ENCODE measurements around the gene MINDY4.

The MINDY4 gene

DNA sequence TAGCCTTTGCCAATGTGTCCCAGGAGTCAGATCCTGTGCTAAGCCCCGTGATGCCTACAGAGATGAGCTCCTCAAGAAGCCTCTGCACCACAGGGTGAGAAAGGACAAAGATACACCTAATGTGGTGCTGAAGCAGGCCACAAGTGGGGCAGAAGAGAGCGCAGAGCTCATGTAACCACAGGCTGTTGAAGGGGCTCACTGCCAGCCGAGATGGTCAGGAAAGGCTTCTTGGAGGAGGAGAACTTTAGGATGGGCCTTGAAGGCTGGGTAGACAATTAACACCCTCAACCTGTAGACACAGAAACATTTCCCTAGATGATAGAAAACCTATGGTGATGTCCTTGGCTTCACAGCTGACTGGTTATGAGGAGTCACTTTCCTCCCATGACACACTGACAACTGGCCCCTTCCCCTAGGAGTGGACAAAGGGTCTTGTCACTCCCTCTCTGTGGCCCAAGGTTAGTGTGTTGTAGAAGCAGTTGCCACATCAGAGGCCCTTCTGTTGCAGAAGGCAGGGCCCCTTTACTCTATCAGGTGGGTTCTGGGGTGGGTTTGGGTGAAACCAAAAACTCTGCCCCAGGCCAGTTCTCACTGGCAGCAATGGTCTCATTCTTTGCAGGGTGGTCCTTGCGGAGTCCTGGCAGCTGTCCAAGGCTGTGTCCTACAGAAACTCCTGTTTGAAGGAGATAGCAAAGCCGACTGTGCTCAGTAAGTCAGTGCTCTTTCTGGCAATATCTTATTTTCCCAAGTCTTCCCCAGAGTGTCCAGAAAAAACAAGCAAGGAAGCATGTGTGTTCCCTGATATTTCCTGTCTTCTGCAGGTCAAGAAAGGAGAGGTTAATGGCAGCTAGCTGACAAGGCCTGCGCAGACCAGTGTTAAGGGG is 69.2 kb downstream of the MINDY4 start:
- no peak overlapping the region for H3K4me3 Mint-ChIP-seq
- peaks cover 11% of the 10 kb centered on the region for H3K36me3 Mint-ChIP-seq
- H3K9me3 Mint-ChIP-seq (ENCODE audit: low read depth) = no peaks in the 10 kb centered on the region
- no peak overlapping the region for H3K27ac Mint-ChIP-seq
- no peaks in the 10 kb centered on the region for H3K4me1 Mint-ChIP-seq (ENCODE audit: low read depth)
- H3K27me3 Mint-ChIP-seq = no peaks in the 10 kb centered on the region

DNA sequence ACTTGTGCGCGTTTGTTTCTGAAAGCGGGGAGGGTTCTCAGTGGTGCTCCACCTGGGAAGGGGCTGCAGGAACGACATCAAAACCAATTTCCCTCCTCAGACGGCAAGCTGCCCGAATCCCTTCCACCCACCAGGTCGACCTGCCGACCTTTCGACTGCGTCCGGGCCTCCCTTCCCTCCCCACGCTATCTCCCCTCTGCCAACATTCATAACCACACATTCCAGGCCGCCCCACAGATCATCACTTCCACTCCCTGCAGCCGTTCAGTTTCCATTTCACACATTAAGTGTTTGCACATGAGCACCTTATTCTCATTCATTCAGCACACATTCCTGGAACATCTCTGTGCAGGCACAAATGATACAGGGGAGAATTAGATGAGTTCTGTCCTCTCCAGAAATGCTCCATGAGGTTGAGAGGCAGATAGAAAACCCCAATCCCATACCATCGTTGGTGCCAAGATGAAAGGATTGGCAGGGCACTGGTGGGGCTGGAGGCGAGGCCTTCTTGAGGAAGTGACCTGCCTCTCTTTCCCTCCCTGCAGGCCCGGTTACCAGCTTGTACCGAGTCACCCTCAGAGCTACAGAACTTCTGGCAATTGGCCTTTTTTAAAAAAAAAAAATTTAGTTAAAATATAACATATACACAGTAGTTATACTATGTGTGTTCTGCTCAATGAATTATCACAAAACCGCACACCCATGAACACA is 70.0 kb downstream of the MINDY4 start:
- no peak overlapping the region for H3K4me3 Mint-ChIP-seq
- peaks cover 8% of the 10 kb centered on the region for H3K36me3 Mint-ChIP-seq
- H3K4me1 Mint-ChIP-seq (ENCODE audit: low read depth) = no peaks in the 10 kb centered on the region

DNA sequence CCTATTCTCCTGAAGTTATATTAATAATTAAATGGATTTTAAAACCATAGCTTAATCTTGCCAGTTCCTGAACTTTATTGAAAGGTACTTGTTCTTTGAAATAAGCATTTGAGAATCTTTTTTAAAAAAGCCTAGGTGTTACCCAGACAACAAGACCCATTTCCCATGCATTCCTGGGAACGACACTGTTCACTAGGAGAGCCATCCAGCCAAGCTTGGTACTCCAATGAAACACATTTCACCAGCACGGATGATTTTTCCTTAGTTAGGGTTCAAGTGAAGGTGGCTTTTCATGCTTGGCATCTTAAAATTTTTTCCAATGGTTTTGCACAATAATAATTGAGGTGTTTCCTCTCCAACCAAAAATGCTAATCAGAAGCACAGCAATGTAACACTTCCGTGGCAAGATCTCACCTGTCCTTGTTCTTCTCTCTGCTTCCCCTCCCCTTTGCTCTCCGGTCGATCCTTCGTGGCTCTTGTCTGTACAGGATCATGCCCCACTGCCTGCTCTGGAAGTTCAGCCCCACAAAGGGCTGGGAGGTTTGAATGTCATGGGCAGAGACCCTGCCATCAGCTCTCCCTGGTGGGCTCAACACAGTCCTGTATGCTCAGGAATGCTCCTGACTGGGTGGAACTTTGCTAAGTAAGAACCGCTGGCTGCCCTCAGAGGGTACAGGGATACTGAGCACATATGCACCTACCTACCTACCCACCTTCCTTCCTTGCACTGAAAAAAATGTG is 70.8 kb downstream of the MINDY4 start:
- peaks cover 2% of the 10 kb centered on the region for H3K36me3 Mint-ChIP-seq
- H3K4me3 Mint-ChIP-seq = no peak overlapping the region
- H3K27me3 Mint-ChIP-seq = no peaks in the 10 kb centered on the region
- no peaks in the 10 kb centered on the region for H3K4me1 Mint-ChIP-seq (ENCODE audit: low read depth)
- no peaks in the 10 kb centered on the region for H3K9me3 Mint-ChIP-seq (ENCODE audit: low read depth)
- no peak overlapping the region for H3K27ac Mint-ChIP-seq

More for the DNA sequence above, 70.0 kb downstream of the MINDY4 start:
- H3K27me3 Mint-ChIP-seq = no peaks in the 10 kb centered on the region
- no peaks in the 10 kb centered on the region for H3K9me3 Mint-ChIP-seq (ENCODE audit: low read depth)
- H3K27ac Mint-ChIP-seq = no peak overlapping the region

DNA sequence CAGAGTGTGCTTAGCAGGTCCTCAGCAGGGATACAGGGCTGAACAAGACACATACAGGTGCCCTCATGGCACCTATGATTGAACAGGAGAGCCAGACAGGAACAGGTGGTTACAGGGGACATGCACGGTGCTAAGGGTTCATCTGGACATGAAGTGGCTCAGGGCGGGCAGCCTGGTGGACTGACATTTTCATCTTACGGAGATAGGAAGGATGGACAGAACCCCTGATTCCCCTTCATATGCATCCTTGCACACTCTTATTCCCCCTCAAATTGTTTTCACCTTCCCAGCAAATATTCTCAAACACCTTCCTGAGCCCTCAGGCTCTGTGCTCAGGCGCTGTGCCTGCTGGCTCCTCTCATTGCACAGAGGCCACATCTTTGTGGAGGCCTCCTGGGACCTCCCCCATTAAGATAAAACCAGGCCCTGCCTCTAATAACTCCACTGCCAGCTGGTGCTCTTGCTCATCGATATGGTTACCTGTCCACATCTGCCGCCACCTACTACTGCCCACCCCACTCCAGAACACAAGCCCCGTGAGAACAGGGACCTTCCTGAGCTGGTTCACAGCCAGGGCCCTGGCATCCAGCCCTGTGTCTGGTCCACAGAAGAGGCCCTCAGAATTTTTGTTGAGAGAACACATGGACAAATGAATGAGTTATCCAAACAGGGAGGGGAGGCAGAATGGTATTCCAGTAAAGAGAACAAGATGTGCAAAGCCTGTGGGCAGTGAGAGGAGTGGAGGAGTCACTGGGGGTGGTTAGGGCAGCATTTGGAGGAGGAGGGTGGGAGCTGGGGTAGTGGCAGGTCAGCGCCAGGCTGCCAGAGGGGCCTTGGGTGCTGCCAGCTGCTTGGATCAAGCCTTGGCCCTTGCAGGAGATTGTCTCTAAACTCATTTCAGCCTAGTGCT is 71.6 kb downstream of the MINDY4 start:
- Mint-ChIP-seq H3K27me3 (no peaks in the 10 kb centered on the region), H3K4me3 (no peak overlapping the region), H3K9me3 (ENCODE audit: low read depth) (no peaks in the 10 kb centered on the region), H3K27ac (no peak overlapping the region), H3K36me3 (peaks cover 2% of the 10 kb centered on the region), H3K4me1 (ENCODE audit: low read depth) (no peaks in the 10 kb centered on the region)

DNA sequence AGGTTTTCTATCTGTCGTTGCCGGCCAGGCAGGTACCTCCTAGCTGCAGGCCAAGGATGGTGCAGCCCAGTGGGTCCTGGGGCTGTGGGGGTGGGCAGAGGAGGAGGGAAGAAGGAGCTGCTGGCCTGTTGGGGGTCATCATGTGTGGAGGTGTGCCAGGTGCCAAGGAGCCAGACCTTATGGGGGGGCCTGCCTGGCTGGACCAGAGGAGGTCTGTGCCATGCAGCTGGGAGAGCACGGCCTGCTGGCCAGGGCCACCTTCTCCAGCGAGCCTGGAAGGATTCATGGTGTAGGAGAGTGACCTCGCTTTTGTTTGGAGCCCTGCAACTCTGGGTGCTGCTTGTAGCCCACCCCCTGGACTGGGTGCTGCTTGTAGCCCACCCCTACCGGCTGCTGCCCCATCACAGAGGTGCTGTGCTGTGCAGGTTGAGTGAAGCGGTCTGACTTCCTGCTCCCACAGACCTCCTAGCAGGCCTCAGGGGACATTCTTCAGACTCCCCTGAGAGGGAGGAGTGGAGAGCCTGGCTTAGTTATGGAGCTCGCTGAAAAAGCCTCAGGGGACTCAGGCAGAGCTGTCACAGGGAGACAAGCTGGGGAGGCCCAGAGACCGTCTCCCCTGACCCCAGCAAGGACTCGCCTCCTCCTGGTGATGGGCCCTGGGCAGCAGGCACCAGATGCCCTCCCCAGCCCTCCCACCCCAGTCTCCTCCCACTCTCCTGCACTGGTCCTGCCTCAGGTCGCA is 72.7 kb downstream of the MINDY4 start:
- no peaks in the 10 kb centered on the region for H3K9me3 Mint-ChIP-seq (ENCODE audit: low read depth)
- no peak overlapping the region for H3K27ac Mint-ChIP-seq
- H3K36me3 Mint-ChIP-seq = peaks cover 2% of the 10 kb centered on the region
- no peaks in the 10 kb centered on the region for H3K4me1 Mint-ChIP-seq (ENCODE audit: low read depth)
- H3K4me3 Mint-ChIP-seq = no peak overlapping the region
- no peaks in the 10 kb centered on the region for H3K27me3 Mint-ChIP-seq

DNA sequence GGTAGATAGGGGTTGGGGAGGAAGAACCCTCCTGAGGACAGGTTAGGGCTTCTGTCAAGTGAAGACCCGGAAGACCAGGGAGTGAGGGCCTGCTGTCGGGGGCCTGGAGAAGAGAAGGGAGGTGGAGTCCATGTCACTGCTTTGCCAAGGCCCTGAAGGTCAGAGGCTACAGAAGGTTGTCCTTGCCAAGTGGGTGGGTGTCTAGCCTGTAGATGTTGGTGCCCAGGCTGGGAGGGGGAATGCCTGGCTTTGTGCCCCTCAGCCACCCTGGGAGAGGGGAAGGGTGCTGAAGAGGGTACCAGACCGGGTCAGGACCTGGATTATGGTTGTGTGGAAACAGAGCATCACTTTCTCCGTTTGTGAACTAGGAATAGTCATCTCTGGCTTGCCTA is 73.3 kb downstream of the MINDY4 start:
- no peak overlapping the region for H3K4me3 Mint-ChIP-seq
- H3K36me3 Mint-ChIP-seq = peaks cover 2% of the 10 kb centered on the region
- H3K9me3 Mint-ChIP-seq (ENCODE audit: low read depth) = no peaks in the 10 kb centered on the region
- no peak overlapping the region for H3K27ac Mint-ChIP-seq
- H3K4me1 Mint-ChIP-seq (ENCODE audit: low read depth) = no peaks in the 10 kb centered on the region
- H3K27me3 Mint-ChIP-seq = no peaks in the 10 kb centered on the region

DNA sequence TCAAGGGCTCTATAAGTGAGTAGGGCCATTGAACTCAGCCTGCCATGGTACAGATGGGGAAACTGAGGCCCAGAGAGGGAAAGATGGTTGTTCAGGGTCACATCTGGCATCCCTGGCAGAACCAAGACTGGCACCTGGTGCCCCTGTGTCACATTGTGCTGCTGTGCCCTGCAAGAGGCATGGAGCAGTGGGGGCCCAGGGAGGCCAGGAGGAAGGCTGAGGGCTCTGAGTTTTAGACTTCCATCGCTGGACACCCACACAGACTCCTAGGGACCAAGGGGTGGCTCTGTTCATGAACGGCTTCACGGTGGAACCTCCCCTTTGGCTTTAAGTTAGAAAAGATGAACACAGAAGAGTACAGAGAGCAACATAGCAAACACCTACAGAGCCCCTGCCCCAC is 73.7 kb downstream of the MINDY4 start:
- Mint-ChIP-seq H3K4me1 (ENCODE audit: low read depth) (no peaks in the 10 kb centered on the region), H3K27ac (no peak overlapping the region), H3K9me3 (ENCODE audit: low read depth) (no peaks in the 10 kb centered on the region), H3K36me3 (peaks cover 2% of the 10 kb centered on the region), H3K27me3 (no peaks in the 10 kb centered on the region), H3K4me3 (no peak overlapping the region)

DNA sequence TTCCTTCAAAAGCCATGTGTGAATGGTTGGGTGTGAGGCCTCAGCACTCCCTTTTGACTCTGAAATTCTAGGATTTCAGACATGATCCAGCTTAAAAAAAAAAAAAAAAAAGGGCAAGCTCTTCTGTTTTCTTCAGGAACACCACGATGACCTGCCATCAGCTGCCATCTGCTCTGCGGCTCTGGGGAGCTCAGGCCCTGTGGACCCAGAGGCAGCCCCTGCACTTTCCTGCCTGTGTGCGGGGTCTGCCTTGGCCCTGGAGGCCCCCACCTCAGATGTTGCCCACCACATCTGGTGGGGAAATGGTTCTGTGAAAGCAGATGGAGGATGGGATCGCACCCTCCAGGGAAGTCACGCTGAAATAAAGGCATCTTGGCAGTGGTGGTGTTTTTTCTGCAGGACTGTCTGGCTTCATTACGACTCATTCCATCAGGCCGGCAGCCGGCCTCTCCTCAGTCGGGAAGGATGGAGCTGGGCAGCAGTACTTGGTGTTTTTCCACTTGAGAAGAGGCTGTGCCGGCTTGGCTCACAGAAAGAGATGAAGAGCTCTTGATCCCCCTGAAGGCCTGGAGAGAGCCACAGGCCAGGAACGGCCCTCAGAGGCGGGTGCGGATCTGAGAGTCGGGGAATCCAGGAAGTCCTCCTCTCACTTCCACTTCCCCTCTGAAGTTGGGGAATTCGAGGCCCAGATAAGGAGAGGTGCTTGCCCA is 74.4 kb downstream of the MINDY4 start:
- H3K9me3 Mint-ChIP-seq (ENCODE audit: low read depth) = no peaks in the 10 kb centered on the region
- H3K36me3 Mint-ChIP-seq = peaks cover 2% of the 10 kb centered on the region
- no peaks in the 10 kb centered on the region for H3K4me1 Mint-ChIP-seq (ENCODE audit: low read depth)
- H3K27ac Mint-ChIP-seq = no peak overlapping the region
- no peak overlapping the region for H3K4me3 Mint-ChIP-seq
- H3K27me3 Mint-ChIP-seq = no peaks in the 10 kb centered on the region

DNA sequence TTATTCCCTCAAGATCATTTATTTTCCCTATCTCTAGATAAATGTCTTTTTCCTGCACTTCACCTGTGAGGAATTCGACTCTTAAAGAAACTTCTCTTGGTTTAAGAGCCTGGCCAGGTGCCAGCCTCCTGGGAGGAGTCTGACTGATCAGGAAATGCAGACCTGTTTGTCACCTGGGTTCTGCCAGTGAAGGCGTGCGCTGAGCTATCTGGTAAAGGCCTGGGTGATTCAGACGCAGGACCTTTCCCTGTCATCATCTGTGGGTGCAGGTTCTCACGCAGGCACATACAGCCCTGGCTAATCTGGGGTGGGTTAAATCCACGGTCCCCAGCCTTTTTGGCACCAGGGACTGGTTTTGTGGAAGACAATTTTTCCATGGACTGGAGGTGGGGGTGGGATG is 75.2 kb downstream of the MINDY4 start:
- Mint-ChIP-seq H3K27ac (no peak overlapping the region), H3K27me3 (no peaks in the 10 kb centered on the region), H3K9me3 (ENCODE audit: low read depth) (no peaks in the 10 kb centered on the region), H3K4me1 (ENCODE audit: low read depth) (no peaks in the 10 kb centered on the region), H3K4me3 (no peak overlapping the region), H3K36me3 (no peaks in the 10 kb centered on the region)

DNA sequence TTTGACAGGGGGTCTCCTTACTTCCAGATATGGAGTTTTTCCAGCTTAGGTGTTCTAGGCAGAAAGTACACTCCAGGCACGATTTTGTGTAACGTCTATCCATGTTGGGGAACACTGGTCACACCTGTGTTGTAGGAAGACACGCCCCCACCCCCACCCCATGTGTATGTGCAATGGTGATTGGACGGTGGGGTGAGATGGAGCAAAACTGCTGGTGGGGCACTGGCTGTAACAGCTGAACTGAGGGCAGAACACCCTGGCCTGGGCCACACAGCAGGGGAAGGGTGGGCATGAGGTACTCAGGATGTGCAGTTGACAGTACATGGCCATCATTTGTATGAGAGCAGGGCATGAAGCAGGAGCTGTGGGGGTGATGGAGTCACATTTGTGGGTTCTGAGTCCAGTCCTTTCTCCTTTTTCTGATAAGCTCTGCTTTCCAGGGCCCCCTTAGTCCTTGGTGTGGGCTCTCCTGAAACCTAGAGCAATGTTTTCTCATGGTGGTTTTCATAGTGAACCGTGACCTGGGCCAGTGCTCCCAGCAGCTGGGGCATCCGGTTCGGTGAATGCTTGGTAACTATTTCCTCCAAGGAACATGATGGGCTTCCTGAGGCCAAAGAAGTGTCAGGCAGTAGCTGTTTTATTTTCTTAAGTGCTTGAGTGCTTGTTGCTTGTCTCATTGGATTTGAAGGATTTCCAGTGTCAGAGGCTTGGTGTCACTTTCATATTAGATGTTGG is 77.1 kb downstream of the MINDY4 start:
- Mint-ChIP-seq H3K36me3 (no peaks in the 10 kb centered on the region), H3K27me3 (no peaks in the 10 kb centered on the region), H3K4me1 (ENCODE audit: low read depth) (no peaks in the 10 kb centered on the region), H3K4me3 (no peak overlapping the region), H3K27ac (no peak overlapping the region), H3K9me3 (ENCODE audit: low read depth) (no peaks in the 10 kb centered on the region)

DNA sequence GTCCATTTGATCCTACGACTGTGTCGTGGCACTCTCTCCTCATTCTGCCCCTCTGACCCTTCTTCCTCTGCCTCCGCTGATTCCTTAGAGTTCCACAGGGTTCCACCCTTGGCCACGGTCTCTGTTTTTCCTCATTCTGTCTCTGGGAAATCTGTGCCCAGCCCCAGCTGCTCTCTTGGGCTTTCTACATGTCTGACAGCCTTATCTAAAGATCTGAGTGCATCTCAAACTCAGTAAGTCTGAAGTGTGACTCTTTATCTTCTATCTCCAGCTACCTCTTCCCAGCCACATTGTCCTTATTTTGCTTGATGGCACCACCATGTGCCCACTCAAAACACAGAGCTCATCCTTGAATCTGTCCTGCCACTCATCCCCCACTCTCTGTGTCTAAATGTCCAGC is 78.3 kb downstream of the MINDY4 start:
- Mint-ChIP-seq H3K4me3 (no peak overlapping the region), H3K4me1 (ENCODE audit: low read depth) (no peaks in the 10 kb centered on the region), H3K27ac (no peak overlapping the region), H3K9me3 (ENCODE audit: low read depth) (no peaks in the 10 kb centered on the region), H3K36me3 (no peaks in the 10 kb centered on the region), H3K27me3 (no peaks in the 10 kb centered on the region)

DNA sequence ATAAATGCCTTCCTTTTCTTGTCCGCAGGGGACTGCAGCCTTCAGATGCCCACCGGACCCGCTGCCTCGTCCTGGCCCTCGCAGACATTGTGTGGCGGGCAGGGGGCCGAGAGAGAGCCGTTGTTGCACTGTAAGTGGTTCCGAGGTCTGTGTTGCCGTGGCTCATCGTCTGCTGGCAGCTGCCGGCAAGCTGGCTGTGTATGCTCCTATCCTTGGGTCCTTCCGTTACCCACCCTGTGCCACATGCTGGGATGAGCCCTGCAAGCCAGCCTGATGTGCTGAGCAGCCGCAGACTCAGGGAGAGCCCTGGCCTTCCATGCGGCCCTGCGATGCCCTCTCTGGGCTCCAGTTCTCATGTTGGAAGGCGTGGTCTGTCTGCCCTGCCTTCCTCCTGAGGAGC is 79.2 kb downstream of the MINDY4 start:
- H3K27ac Mint-ChIP-seq = no peak overlapping the region
- no peak overlapping the region for H3K4me3 Mint-ChIP-seq
- no peaks in the 10 kb centered on the region for H3K36me3 Mint-ChIP-seq
- H3K27me3 Mint-ChIP-seq = no peaks in the 10 kb centered on the region
- no peaks in the 10 kb centered on the region for H3K4me1 Mint-ChIP-seq (ENCODE audit: low read depth)
- H3K9me3 Mint-ChIP-seq (ENCODE audit: low read depth) = no peaks in the 10 kb centered on the region
